SU-DHL-6 (cell line): ENCODE results near the gene VIPR2.

Source experiments
- H2AFZ ChIP-seq: fragments of 200-600 bp; sonication (generic); 2 replicates; pipeline ENCODE4 v1.6.1; 2014; ENCODE audit warnings: low read depth, mild to moderate bottlenecking, moderate library complexity, mixed read lengths, antibody characterized with exemption, low read length; ENCODE audit not compliant: severe bottlenecking
- H3F3A ChIP-seq: fragments of 200-600 bp; shearing (Covaris generic); 2 replicates; pipeline ENCODE4 v1.6.0; 2016; ENCODE audit warnings: antibody characterized with exemption, mild to moderate bottlenecking; ENCODE audit not compliant: insufficient read depth
- H3K27ac ChIP-seq: fragments of 200-600 bp; sonication (generic); 2 replicates; pipeline ENCODE4 v1.5.1; 2016; ENCODE audit warnings: low read depth, mild to moderate bottlenecking, low read length, moderate library complexity, mixed read lengths
- H3K27me3 ChIP-seq: fragments of 200-600 bp; sonication (generic), shearing (Covaris generic); 2 replicates; pipeline ENCODE4 v1.6.0; 2014; ENCODE audit warnings: mild to moderate bottlenecking, low read length
- H3K36me3 ChIP-seq: fragments of 200-600 bp; sonication (generic); 2 replicates; pipeline ENCODE4 v1.6.1; 2014; ENCODE audit warnings: mild to moderate bottlenecking, low read length, mixed read lengths
- H3K4me2 ChIP-seq: fragments of 300-600, 200-600 bp; shearing (Covaris generic), sonication (generic); 2 replicates; pipeline ENCODE4 v1.6.0; 2014; ENCODE audit warnings: low read length, low read depth, mild to moderate bottlenecking; ENCODE audit not compliant: poor library complexity, severe bottlenecking
- H3K4me3 ChIP-seq: fragments of 200-600 bp; sonication (generic); 2 replicates; pipeline ENCODE4 v1.5.1; 2014; ENCODE audit warnings: antibody characterized with exemption, low read length, mild to moderate bottlenecking, mixed read lengths; ENCODE audit not compliant: insufficient read depth, poor library complexity, severe bottlenecking
- H3K79me2 ChIP-seq: fragments of 200-600 bp; sonication (generic); 2 replicates; pipeline ENCODE4 v1.6.1; 2014; ENCODE audit warnings: mild to moderate bottlenecking, low read length, moderate library complexity; ENCODE audit not compliant: insufficient read depth
- H3K9ac ChIP-seq: fragments of 200-600 bp; sonication (generic); 2 replicates; pipeline ENCODE4 v1.7.0; 2014; ENCODE audit warnings: mild to moderate bottlenecking, low read length
- H3K9me2 ChIP-seq: fragments of 200-600 bp; sonication (generic); replicated peaks from 2 replicates; pipeline ENCODE4 v1.6.1; 2014; ENCODE audit warnings: low read length; ENCODE audit not compliant: insufficient read depth
- H3K9me3 ChIP-seq: fragments of 200-600 bp; sonication (generic); 2 replicates; pipeline ENCODE4 v1.6.1; 2014; ENCODE audit warnings: low read length, mixed read lengths; ENCODE audit not compliant: insufficient read depth
- H4K20me1 ChIP-seq: fragments of 200-600 bp; sonication (generic); 2 replicates; pipeline ENCODE4 v1.6.1; 2014; ENCODE audit warnings: low read depth, mild to moderate bottlenecking, antibody characterized with exemption, low read length, moderate library complexity, mixed read lengths
- EZH2phosphoT487 ChIP-seq: fragments of 200-600 bp; sonication (generic), shearing (Covaris generic); conservative IDR thresholded peaks from 2 replicates; pipeline ENCODE4 v1.6.1; 2018; ENCODE audit warnings: mild to moderate bottlenecking, antibody characterized with exemption, low read length, moderate library complexity, mixed read lengths
- TF ChIP-seq, protein P1 (sequence below): fragments of 200-600 bp; sonication (generic); IDR thresholded peaks from one replicate; pipeline ENCODE4 v1.5.1; 2017; ENCODE audit warnings: antibody characterized with exemption, mild to moderate bottlenecking, low read length, moderate library complexity; ENCODE audit not compliant: insufficient read depth, poor library complexity, severe bottlenecking

Gene VIPR2

DNA sequence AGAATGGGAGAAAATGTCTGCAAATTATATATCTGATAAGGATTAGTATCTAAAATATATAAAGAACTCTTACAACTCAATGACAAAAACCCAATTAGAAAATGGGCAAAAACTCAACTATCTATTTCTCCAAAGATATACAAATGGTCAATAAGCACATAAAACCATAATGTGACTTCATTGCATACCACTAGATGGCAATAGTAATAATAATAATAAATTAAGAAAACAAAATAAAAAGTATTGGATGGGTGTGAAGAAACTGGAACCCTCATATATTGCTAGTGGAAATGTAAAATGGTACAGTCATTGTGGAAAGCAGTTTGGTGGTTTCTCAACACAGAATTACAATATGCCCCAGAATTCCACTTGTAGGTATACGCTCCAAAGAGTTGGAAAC lies 98.8 kb downstream of the VIPR2 start:
- H3K36me3 ChIP-seq = no peaks in the 10 kb centered on the region
- no peak overlapping the region for H3K4me2 ChIP-seq
- H3K79me2 ChIP-seq = no peaks in the 10 kb centered on the region
- 0 out of 2 replicates have a peak, but pooled peaks cover 5% of the 10 kb centered on the region for H4K20me1 ChIP-seq
- no peak overlapping the region for H3K27ac ChIP-seq
- TF ChIP-seq EZH2phosphoT487 = no peak
- TF ChIP-seq, protein P1, sequence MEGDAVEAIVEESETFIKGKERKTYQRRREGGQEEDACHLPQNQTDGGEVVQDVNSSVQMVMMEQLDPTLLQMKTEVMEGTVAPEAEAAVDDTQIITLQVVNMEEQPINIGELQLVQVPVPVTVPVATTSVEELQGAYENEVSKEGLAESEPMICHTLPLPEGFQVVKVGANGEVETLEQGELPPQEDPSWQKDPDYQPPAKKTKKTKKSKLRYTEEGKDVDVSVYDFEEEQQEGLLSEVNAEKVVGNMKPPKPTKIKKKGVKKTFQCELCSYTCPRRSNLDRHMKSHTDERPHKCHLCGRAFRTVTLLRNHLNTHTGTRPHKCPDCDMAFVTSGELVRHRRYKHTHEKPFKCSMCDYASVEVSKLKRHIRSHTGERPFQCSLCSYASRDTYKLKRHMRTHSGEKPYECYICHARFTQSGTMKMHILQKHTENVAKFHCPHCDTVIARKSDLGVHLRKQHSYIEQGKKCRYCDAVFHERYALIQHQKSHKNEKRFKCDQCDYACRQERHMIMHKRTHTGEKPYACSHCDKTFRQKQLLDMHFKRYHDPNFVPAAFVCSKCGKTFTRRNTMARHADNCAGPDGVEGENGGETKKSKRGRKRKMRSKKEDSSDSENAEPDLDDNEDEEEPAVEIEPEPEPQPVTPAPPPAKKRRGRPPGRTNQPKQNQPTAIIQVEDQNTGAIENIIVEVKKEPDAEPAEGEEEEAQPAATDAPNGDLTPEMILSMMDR = no peak
- H3K27me3 ChIP-seq = no peaks in the 10 kb centered on the region
- no peak overlapping the region for H3K4me3 ChIP-seq
- H3F3A ChIP-seq = no peaks in the 10 kb centered on the region
- H3K9me3 ChIP-seq = no peaks in the 10 kb centered on the region
- no peak overlapping the region for H3K9ac ChIP-seq
- H2AFZ ChIP-seq = no peak overlapping the region
- H3K9me2 ChIP-seq = no peaks in the 10 kb centered on the region

DNA sequence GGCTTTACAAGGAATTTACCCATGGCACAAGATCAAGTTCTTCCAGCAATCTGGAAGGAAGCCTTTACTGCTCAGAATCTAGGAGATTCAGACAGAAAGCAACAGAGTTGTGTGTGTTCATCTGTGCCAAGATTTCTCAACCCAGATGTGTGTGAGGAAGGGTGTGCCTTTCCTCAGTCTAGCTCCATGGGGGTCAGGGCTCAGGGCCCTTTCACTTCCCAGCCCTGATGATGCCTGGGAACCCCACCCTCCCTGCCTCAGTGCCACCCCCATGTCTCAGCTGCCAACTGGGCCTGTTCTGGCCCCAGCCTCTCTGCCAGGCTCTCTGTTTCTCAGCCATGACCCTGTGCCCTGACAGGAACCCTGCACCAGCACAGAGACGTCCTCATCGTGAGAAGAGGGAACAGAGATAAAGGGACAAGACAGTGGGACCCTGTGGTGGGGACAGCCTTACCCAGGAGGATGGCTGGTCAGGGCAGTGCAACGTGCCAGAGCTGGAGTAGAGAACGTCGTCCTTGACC lies 102.0 kb downstream of the VIPR2 start:
- Histone ChIP-seq H3K9me2 (no peaks in the 10 kb centered on the region), H3K79me2 (no peaks in the 10 kb centered on the region), H3K36me3 (no peaks in the 10 kb centered on the region), H3K4me3 (no peak overlapping the region), H3K9me3 (no peaks in the 10 kb centered on the region), H3K27ac (no peak overlapping the region), H3K27me3 (no peaks in the 10 kb centered on the region), H2AFZ (no peak overlapping the region), H3K4me2 (no peak overlapping the region), H3F3A (no peaks in the 10 kb centered on the region), H4K20me1 (0 out of 2 replicates have a peak, but pooled peaks cover 5% of the 10 kb centered on the region), H3K9ac (no peak overlapping the region)
- no peak for TF ChIP-seq EZH2phosphoT487
- TF ChIP-seq, protein P1 = no peak

DNA sequence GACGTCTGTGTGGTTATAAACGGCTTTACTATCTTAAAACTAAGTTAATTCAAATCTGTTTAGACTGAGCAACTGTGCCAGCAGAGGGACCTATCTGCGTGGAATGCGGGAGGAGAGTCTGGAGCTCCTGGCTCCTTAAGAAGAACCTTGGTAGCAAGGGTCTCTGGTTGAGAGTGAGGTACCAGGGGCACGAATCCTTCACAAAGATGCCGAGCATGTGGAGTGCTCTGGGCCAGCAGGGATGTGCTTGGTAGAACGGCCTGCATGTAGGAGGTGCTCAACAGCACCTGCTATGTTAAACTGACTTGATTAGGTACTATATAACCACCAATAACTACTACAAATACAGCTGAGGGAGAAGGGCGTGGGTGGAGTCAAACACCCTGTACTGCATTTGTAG lies 102.6 kb downstream of the VIPR2 start:
- TF ChIP-seq EZH2phosphoT487 = no peak
- TF ChIP-seq, protein P1 = no peak
- Histone ChIP-seq H3K36me3 (no peaks in the 10 kb centered on the region), H4K20me1 (0 out of 2 replicates have a peak, but pooled peaks cover 5% of the 10 kb centered on the region), H3K79me2 (no peaks in the 10 kb centered on the region), H3K9me2 (no peaks in the 10 kb centered on the region), H2AFZ (no peak overlapping the region), H3K27ac (no peak overlapping the region), H3K9ac (no peak overlapping the region), H3F3A (no peaks in the 10 kb centered on the region), H3K27me3 (no peaks in the 10 kb centered on the region), H3K4me2 (no peak overlapping the region), H3K9me3 (no peaks in the 10 kb centered on the region), H3K4me3 (no peak overlapping the region)
